Smooth muscle cell of the pulmonary artery (primary cell): ENCODE data around the gene PNKP. TPM values are rescaled to one million over a fixed set of nuclear protein-coding genes. Genes with fewer than 3 reads are reported as not detected.

Source experiments
- total RNA-seq: library from RNA; depleted of rRNA; stranded (reverse); fragments of >200 nt; gene quantifications from 2 replicates; pipeline ENCODE4 v1.2.3, GENCODE V29; 2014

Gene PNKP
- 28.7 and 45.7 TPM in 2 replicates for total RNA-seq

GRCh38 chr19:49866933-49867782, at the start of gene PNKP:
Gene PNKP (minus strand): TSS chr19:49867576. CDS start chr19:49867204, 372 bp downstream.

GRCh38 chr19:49896863-49897621, 29.7 kb upstream of the PNKP start, which contains the start of gene IL4I1:
Gene IL4I1 (minus strand): TSS chr19:49896887. CDS start chr19:49896160, 727 bp downstream.

GRCh38 chr19:49877020-49877878, 9.9 kb upstream of the PNKP start, which contains the start of the genes AKT1S1 and TBC1D17:
Gene AKT1S1 (minus strand): TSS chr19:49877355. CDS start chr19:49873295, 4,060 bp downstream.
Gene TBC1D17 (plus strand): TSS chr19:49877702. CDS start chr19:49877724, 22 bp downstream.

GRCh38 chr19:49850487-49851342, 16.7 kb downstream of the PNKP start, which contains the start of gene PTOV1:
Gene PTOV1 (plus strand): TSS chr19:49851159.

GRCh38 chr19:49817964-49818648, 49.3 kb downstream of the PNKP start, which contains the start of gene MED25:
Gene MED25 (plus strand): TSS chr19:49818289. CDS start chr19:49818342, 53 bp downstream.

GRCh38 chr19:49812997-49813861, 54.1 kb downstream of the PNKP start, which contains the start of gene FUZ:
Gene FUZ (minus strand): TSS chr19:49813292. CDS start chr19:49813106, 186 bp downstream.

Other genes with a start within 250 kb of the PNKP start
- 82.1 and 88.7 TPM in 2 replicates for gene RRAS, start 227.4 kb downstream of the PNKP start, total RNA-seq
- 22.7 and 30.5 TPM in 2 replicates for gene SCAF1, start 225.4 kb downstream of the PNKP start, total RNA-seq
- gene IRF3, start 201.7 kb downstream of the PNKP start, total RNA-seq, result 64.3 and 68.0 TPM in 2 replicates
- 2.7 TPM in 2 replicates for gene BCL2L12, start 201.6 kb downstream of the PNKP start, total RNA-seq
- 205 and 248 TPM in 2 replicates for gene PRMT1, start 190.3 kb downstream of the PNKP start, total RNA-seq
- gene ADM5, start 178.0 kb downstream of the PNKP start, total RNA-seq, result 0.36 and 0.52 TPM in 2 replicates
- 24.3 and 29.3 TPM in 2 replicates for gene CPT1C, start 176.5 kb downstream of the PNKP start, total RNA-seq
- 0.52 TPM in 1 of 2 replicates, not detected in the other for gene TSKS, start 104.3 kb downstream of the PNKP start, total RNA-seq
- 145 and 148 TPM in 2 replicates for gene AP2A1, start 100.6 kb downstream of the PNKP start, total RNA-seq
- gene FUZ, start 54.3 kb downstream of the PNKP start, total RNA-seq, result 21.3 and 30.7 TPM in 2 replicates
- 21.0 and 23.4 TPM in 2 replicates for gene MED25, start 49.3 kb downstream of the PNKP start, total RNA-seq
- gene PTOV1, start 16.4 kb downstream of the PNKP start, total RNA-seq, result 78.2 and 83.5 TPM in 2 replicates
- 14.1 and 14.3 TPM in 2 replicates for gene AKT1S1, start 9.8 kb upstream of the PNKP start, total RNA-seq
- 18.6 and 22.7 TPM in 2 replicates for gene TBC1D17, start 10.1 kb upstream of the PNKP start, total RNA-seq
- gene IL4I1, start 29.3 kb upstream of the PNKP start, total RNA-seq, result 0.13 and 0.23 TPM in 2 replicates
- gene ATF5, start 61.6 kb upstream of the PNKP start, total RNA-seq, result 5.3 and 6.3 TPM in 2 replicates
- 22.2 and 29.3 TPM in 2 replicates for gene NUP62, start 61.9 kb upstream of the PNKP start, total RNA-seq
- not detected in 2 replicates for gene SIGLEC11, start 93.6 kb upstream of the PNKP start, total RNA-seq
- gene VRK3, start 157.8 kb upstream of the PNKP start, total RNA-seq, result 20.4 and 22.8 TPM in 2 replicates
- gene ZNF473, start 158.4 kb upstream of the PNKP start, total RNA-seq, result 4.9 and 8.5 TPM in 2 replicates